NB4 (cell line): ENCODE data around the gene CLPSL2.

Source experiments
- POLR2A ChIP-seq: IDR thresholded peaks from 2 replicates; pipeline ENCODE4 v1.6.1; 2011; ENCODE audit warnings: mild to moderate bottlenecking; ENCODE audit not compliant: insufficient read length; ENCODE audit errors: extremely low read depth
- TF ChIP-seq, protein P1 (sequence below): IDR thresholded peaks from one replicate; pipeline ENCODE4 v1.5.1; 2012; ENCODE audit warnings: low read depth, low read length

DNA sequence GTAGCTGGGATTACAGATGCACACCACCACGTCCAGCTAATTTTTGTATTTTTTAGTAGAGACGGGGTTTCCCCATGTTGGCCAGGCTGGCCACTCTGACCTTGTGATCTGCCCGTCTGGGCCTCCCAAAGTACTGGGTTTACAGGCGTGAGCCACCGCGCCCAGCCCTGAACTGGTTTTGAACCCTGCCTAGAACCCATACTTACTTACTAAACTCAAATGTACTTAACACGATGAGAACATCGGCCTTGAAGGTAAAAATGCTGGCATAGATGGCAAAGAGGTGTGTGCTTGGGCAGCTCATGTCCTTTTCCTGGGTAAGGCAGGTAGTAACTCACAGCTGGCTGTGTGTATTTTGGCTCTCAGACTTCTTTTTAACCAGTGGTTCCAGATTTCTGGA lies 42.8 kb upstream of the CLPSL2 start:
- TF ChIP-seq, protein P1, sequence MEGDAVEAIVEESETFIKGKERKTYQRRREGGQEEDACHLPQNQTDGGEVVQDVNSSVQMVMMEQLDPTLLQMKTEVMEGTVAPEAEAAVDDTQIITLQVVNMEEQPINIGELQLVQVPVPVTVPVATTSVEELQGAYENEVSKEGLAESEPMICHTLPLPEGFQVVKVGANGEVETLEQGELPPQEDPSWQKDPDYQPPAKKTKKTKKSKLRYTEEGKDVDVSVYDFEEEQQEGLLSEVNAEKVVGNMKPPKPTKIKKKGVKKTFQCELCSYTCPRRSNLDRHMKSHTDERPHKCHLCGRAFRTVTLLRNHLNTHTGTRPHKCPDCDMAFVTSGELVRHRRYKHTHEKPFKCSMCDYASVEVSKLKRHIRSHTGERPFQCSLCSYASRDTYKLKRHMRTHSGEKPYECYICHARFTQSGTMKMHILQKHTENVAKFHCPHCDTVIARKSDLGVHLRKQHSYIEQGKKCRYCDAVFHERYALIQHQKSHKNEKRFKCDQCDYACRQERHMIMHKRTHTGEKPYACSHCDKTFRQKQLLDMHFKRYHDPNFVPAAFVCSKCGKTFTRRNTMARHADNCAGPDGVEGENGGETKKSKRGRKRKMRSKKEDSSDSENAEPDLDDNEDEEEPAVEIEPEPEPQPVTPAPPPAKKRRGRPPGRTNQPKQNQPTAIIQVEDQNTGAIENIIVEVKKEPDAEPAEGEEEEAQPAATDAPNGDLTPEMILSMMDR: no peak
- no peak for TF ChIP-seq POLR2A
